OCI-M2 (cell line): ENCODE data around the gene EXOC6.

Source experiments
- DNase-seq: peaks from one replicate; lab custom pipeline; 2025; ENCODE audit not compliant: unreplicated experiment; lab: John Stamatoyannopoulos, UW

The EXOC6 gene

DNA sequence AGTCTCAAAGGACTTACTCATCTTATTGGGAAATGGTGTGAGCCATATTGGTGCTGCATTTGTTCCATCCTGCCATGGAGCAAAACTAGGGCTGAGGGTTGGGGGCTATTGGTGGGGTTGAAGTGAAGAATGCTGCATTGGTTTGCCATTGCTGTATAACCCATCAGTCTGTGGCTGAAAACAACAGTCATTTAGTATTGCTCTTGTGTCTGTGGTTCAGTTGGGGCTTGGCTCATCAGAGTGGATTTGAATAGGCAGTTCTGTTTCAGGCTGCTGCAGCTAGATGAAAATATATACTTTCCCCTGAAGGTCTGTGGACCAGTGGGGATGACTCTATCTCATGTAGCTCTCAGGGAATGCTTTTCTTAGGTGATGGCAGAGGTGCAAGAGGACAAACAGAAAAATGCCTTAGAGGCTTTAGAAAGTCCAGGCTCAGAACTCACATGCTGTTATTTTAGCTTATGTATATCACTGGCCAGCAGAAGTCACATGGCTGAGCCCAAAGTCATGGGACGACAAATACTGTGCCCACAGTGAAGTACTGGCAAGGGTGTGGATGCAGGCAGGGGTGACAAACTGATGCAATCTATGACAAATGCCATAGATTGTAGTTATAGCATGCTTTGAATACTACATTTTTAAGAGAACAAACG is 15.2 kb upstream of the EXOC6 start:
- no peak for DNase-seq

DNA sequence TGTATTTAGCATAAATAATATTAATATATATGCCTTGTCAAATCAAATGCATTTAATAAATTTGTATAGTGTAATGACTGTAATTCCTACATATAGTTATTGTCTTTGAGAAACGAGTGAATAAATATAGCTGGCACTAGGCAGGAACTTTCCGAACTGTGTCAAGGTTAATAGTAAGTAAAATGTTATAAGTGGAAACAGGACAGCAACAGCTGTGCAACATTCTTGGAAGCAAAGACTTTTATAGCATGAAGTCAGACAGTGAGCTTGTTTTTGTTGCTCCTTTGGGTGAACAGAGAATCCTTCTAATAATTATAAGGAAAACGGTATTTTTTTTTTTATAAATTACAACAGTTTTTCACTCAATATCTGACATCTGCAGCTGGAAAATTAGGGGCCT is 14.0 kb upstream of the EXOC6 start:
- DNase-seq = no peak

DNA sequence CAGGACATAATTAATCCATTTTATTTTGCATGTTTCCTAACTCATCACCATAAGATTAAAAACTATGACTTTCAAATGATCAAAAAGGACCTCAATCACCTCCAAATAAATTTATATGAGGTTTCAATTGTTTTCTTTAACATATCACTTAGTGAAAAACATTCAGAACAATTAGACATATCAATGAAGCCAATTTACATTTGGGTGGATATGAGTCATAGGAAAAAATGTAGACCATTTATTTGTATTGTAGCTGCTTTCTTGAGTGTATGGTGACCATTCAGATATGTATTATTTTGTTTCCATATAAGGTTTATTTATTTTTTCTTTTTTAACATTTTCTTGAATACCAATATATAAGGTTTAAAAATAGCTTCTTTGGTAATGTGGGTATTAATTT is 13.3 kb upstream of the EXOC6 start:
- no peak for DNase-seq

- no peak for DNase-seq
Measured at GRCh38 chr10:92837456-92837855, 10.9 kb upstream of the EXOC6 start.

GRCh38 chr10:92839191-92840085 is 8.9 kb upstream of the EXOC6 start:
- no peak for DNase-seq

- no peak for DNase-seq
Measured at GRCh38 chr10:92844746-92845145, 3.6 kb upstream of the EXOC6 start.

GRCh38 chr10:92845921-92846320 is 2.4 kb upstream of the EXOC6 start:
- no peak for DNase-seq

- no peak for DNase-seq
Measured at GRCh38 chr10:92846344-92846743, 2.0 kb upstream of the EXOC6 start.

DNA sequence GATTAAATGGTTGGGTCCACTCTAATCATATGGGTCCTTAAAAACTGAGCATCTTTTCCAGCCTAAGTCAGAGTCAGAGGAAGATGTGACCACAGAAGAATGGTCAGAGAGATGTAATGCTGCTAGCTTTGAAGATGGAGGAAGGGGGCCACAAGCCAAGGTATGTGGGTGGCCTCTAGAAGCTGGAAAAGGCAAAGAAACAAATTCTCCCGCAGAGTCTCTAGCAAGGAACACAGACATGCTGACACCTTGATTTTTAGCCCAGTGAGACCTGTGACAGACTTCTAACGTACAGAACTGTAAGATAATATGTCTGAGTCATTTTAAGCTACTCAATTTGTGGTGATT is 1.5 kb upstream of the EXOC6 start:
- DNase-seq = no peak

DNA sequence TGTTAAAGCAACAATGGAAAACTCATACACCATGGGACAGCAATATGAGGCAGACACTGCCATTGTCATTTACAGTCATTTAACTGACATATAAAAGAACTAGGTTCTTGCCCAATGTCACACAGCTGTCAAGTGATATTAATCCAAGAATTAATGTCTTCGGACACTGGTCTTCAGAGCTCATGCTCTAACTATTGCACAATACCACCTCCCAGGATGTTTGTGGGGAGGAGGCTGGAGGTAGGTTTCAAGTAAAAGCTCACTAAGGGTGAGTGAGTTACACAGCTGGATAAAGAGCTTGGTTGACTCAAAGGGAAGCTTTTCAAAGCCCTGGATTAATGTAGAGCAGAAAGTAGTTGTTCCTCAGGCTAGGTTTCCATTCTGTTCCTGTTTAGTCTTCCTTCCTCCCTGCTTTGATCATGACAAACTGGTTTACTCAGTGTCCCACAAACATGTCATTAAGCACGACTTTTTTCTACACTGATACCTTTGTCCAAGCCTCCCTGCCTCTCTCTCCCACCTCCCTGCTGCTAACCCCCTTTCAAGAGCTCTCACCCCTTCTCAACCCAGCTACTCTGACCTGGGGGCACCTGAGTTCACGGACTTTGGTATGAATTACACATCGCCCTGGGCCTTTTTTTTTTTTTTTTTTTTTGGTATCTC is 987 bp upstream of the EXOC6 start:
- no peak for DNase-seq

DNA sequence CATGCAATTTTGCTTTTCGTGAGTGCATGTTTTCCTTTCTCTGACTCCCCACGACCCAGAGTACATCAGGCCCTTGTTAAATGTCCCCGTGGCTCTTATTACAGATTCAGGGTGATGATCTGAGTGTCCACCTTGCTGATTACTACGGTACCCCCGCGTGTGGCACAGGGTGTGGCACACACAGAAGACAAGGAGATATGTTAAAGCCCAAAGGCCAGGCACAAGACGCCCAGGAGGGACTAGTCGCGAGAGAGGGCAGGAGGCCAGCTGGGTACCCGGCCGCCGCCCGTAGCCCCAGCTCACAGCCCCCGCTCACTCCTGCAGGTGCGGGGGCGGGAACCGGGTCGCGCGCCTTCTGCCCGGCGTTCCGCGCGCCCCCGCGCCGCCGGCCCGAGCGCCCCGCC is 281 bp upstream of the EXOC6 start:
- DNase-seq = no peak

DNA sequence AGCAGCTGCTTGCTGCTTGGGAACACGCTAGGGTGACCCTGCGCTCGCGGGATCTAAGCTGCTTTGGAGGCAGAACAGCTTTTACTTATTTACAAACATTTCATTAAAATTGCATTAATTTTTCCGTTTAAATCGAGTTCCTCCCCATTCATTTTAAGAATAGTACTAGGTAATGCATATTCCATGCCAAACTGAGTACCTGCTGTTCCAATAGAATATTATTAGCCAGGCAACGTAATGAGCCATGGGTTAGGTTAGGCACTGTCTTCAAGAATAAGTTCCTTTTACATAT is 860 bp downstream of the EXOC6 start:
- no peak for DNase-seq

DNA sequence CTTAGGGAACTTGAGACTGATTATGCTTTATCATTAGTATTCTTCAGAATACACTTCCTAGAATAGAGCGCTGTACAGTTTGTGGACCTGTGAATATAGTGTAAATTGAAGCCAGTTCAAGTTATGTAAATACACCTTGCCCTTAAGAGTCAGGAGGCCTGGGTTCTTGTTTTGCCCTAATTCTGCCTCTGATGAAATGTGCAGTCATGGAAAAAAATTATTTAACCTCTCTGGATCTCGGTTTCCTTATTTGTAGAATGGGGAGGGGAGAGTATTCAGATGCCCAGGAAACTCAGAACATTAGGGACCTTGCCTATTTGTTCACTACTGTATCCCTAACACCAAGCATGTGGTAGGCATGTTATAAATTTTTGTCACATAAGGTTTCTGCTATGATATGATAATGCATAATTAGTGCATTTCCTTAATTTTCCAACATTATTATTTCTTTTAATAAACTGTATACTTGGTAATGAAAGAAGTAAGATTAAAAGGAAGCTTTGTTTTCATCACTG is 1.3 kb downstream of the EXOC6 start:
- no peak for DNase-seq

GRCh38 chr10:92850185-92850584 is 1.9 kb downstream of the EXOC6 start:
- DNase-seq = no peak

DNA sequence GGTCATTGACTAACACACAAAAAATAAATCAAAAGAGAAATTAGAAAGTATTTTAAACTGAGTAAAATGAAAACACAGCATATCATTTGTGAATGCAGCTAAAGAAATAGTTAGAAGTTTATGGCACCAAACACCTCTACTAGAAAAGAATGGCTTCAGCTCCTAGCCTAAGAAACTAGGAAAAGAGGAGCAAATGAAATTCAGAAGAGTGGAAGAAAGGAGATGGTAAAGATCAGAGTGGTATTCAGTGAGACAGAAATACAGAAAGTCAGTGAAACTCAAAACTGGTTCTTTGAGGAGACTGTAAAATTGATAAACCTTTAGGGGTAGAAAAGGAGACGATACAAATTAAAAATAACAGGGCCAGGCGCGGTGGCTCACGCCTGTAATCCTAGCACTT is 2.7 kb downstream of the EXOC6 start:
- DNase-seq = no peak

- no peak for DNase-seq
Measured at GRCh38 chr10:92855560-92855959, 7.2 kb downstream of the EXOC6 start.

DNA sequence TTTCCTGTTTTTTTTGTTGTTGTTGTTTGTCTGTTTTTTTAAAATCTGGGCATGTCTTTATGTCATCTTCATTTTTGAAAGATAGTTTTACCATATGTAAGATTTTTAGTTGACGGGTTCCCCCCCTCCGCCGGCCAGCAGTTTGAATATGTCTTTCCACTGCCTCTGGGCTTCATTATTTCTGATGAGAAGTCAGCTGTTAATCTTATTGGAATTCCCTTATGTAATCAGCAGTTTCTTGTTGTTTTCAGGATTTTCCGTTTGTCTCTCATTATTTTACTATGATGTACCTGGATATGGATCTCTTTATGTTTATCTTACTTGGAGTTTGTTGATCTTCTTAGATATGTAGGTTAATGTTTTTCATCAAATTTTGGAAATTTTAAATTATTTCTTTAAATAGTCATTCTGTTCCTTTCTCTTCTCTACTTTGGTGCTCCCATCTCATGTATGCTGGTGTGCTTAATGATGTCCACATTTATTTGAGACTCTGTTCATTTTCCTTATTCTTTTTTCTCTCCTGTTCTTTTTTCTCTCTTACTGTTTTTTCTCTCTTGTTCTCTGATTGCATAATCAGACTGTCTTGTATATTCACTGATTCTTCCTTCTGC is 9.7 kb downstream of the EXOC6 start:
- DNase-seq = no peak

DNA sequence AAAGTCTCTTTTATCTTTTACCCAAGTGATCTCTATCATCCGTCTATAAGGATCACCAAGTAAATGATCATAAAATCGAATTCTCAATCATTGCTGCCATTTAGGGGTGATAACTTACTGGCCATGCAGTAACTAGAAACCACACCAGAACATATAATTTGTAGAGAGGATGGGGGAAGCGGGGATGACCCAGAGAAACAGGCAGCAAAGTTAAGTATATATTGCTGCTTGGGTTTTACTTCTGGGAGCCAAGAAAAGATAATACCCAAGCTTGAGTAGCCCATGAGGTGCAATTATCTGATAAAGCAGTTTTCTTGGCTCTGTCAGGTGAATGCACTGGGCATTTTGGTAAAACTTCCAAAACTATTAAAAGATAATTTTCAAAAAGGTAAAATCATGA is 18.9 kb downstream of the EXOC6 start:
- no peak for DNase-seq

GRCh38 chr10:92868036-92868435 is 19.7 kb downstream of the EXOC6 start:
- DNase-seq = no peak

- no peak for DNase-seq
Measured at GRCh38 chr10:92868557-92868956, 20.2 kb downstream of the EXOC6 start.

GRCh38 chr10:92873029-92873428 is 24.7 kb downstream of the EXOC6 start:
- DNase-seq = no peak
